CD14-positive monocyte (primary cell): ENCODE measurements around the gene NKAIN2. TPM values are rescaled to one million over a fixed set of nuclear protein-coding genes. Genes with fewer than 3 reads are reported as not detected.

Source experiments
- DNase-seq, 3 donors: peaks; one replicate each; pipeline ENCODE4 v3.0.0-alpha.2; 2011 to 2022
- H2AFZ ChIP-seq: 2 replicates; pipeline ENCODE4 v1.6.0; 2012; ENCODE audit warnings: mild to moderate bottlenecking, low read depth, low read length, inconsistent platforms; ENCODE audit not compliant: insufficient read depth, poor library complexity, severe bottlenecking
- H3K27ac ChIP-seq, 2 donors: 1 replicate in 1 of 2; 2 replicates in 1 of 2; pipeline ENCODE4 v1.5.1; 2012 to 2013; ENCODE audit warnings: low read length in 2 of 2, control low read depth in 1 of 2, inconsistent platforms in 1 of 2, low read depth in 1 of 2, mild to moderate bottlenecking in 1 of 2
- H3K27me3 ChIP-seq, 2 donors: one replicate each; pipeline versions ENCODE4 v1.6.0 to v1.6.1; 2011 to 2013; ENCODE audit warnings: low read length in 2 of 2; ENCODE audit not compliant: control insufficient read depth in 2 of 2, insufficient read depth in 2 of 2
- H3K36me3 ChIP-seq, 2 donors: replicated peaks in 1 of 2; 1 replicate in 1 of 2; 2 replicates in 1 of 2; pipeline versions ENCODE4 v1.5.1 to v1.6.1; 2012 to 2013; ENCODE audit warnings: low read length in 2 of 2, control low read depth in 1 of 2, inconsistent platforms in 1 of 2, mild to moderate bottlenecking in 1 of 2; ENCODE audit not compliant: insufficient read depth in 2 of 2, control insufficient read depth in 1 of 2
- H3K4me1 ChIP-seq, 2 donors: 1 replicate in 1 of 2; 2 replicates in 1 of 2; pipeline versions ENCODE4 v1.5.1 to v1.6.1; 2012 to 2013; ENCODE audit warnings: low read length in 2 of 2, control low read depth in 1 of 2, inconsistent platforms in 1 of 2, mild to moderate bottlenecking in 1 of 2, moderate library complexity in 1 of 2; ENCODE audit not compliant: insufficient read depth in 2 of 2, control insufficient read depth in 1 of 2
- H3K4me2 ChIP-seq: replicated peaks from 2 replicates; pipeline ENCODE3; 2012; ENCODE audit warnings: low read length, moderate library complexity, mild to moderate bottlenecking; ENCODE audit not compliant: poor library complexity, severe bottlenecking; ENCODE audit errors: extremely low read depth
- H3K4me3 ChIP-seq, 3 experiments: fragments of 200-600 bp in 1 of 3; sonication (generic) in 1 of 3; replicated peaks in 1 of 3; 1 replicate in 2 of 3; 2 replicates in 1 of 3; pipeline ENCODE4 v1.5.1; 2011 to 2013; ENCODE audit warnings: low read length in 3 of 3, mild to moderate bottlenecking in 3 of 3, control low read depth in 2 of 3, low read depth in 2 of 3, inconsistent platforms in 1 of 3, moderate library complexity in 1 of 3
- H3K79me2 ChIP-seq: 2 replicates; pipeline ENCODE4 v1.6.0; 2012; ENCODE audit warnings: mild to moderate bottlenecking, control low read depth, inconsistent platforms, low read length, moderate library complexity; ENCODE audit not compliant: insufficient read depth
- H3K9ac ChIP-seq: 2 replicates; pipeline ENCODE4 v1.6.0; 2017; ENCODE audit warnings: low read length, mild to moderate bottlenecking; ENCODE audit not compliant: insufficient read depth, poor library complexity, severe bottlenecking
- H3K9me3 ChIP-seq, 2 donors: replicated peaks in 1 of 2; 1 replicate in 1 of 2; 2 replicates in 1 of 2; pipeline versions ENCODE4 v1.5.1 to v1.6.1; 2012 to 2013; ENCODE audit warnings: low read length in 2 of 2, control low read depth in 1 of 2; ENCODE audit not compliant: control insufficient read depth in 1 of 2, insufficient read depth in 1 of 2
- H4K20me1 ChIP-seq: 2 replicates; pipeline ENCODE4 v1.6.0; 2012; ENCODE audit warnings: mild to moderate bottlenecking, low read length, control low read depth, moderate library complexity; ENCODE audit not compliant: insufficient read depth
- H3K27ac Mint-ChIP-seq, 7 donors: one replicate each; pipeline ENCODE4 v1.8.0; 2020; ENCODE audit warnings: mild to moderate bottlenecking in 7 of 7, mixed read lengths in 7 of 7, moderate library complexity in 6 of 7, inconsistent platforms in 2 of 7
- H3K27me3 Mint-ChIP-seq, 3 donors: one replicate each; pipeline ENCODE4 v1.8.0; 2021 to 2022; ENCODE audit warnings: low read depth in 3 of 3, mild to moderate bottlenecking in 3 of 3, mixed read lengths in 3 of 3, moderate library complexity in 3 of 3, inconsistent platforms in 1 of 3
- H3K36me3 Mint-ChIP-seq, 2 donors: one replicate each; pipeline ENCODE4 v1.8.0; 2020; ENCODE audit warnings: mixed read lengths in 2 of 2, inconsistent platforms in 1 of 2, mild to moderate bottlenecking in 1 of 2
- H3K4me1 Mint-ChIP-seq: one replicate; pipeline ENCODE4 v1.8.0; 2020; ENCODE audit warnings: mild to moderate bottlenecking, mixed read lengths
- H3K4me3 Mint-ChIP-seq, 2 donors: one replicate each; pipeline ENCODE4 v1.8.0; 2020; ENCODE audit warnings: mild to moderate bottlenecking in 2 of 2, mixed read lengths in 2 of 2, moderate library complexity in 1 of 2
- H3K9me3 Mint-ChIP-seq, 7 donors: one replicate each; pipeline ENCODE4 v1.8.0; 2020 to 2022; ENCODE audit warnings: mixed read lengths in 7 of 7, mild to moderate bottlenecking in 6 of 7, moderate library complexity in 6 of 7, inconsistent platforms in 2 of 7
- WGBS: methylation state at CpG from one replicate; pipeline ENCODE4 v1.1.5; 2013; ENCODE audit warnings: missing lambda C conversion rate; ENCODE audit not compliant: insufficient coverage; 5-methylcytosine and 5-hydroxymethylcytosine counted together
- intact Hi-C, 2 donors: fragments of 100-400 bp; cut with micrococcal nuclease; formaldehyde crosslinking; loops; one replicate each; pipeline versions ENCODE4 v1.15.0 to v1.15.1; 2023
- polyA plus RNA-seq, 3 donors: library from polyadenylated mRNA; depleted of rRNA in 1 of 3; unstranded in 2 of 3; stranded (reverse) in 1 of 3; fragments of 300-500 nt in 2 of 3; fragments of >200 nt in 1 of 3; fragmentation: Illumina TruSeq in 2 of 3; gene quantifications; 1 replicate in 2 of 3; 2 replicates in 1 of 3; pipeline ENCODE4 v1.2.3, GENCODE V29; 2012 to 2021
- TF ChIP-seq, protein P1 (sequence below): fragments of 200-600 bp; IDR thresholded peaks from one replicate; pipeline ENCODE4 v1.8.0; 2022; ENCODE audit warnings: antibody characterized with exemption, mild to moderate bottlenecking

Gene NKAIN2
- polyA plus RNA-seq, 3 donors: not detected

- Mint-ChIP-seq H3K27me3 (peaks cover 0 to 2% (median 0%) of the 10 kb centered on the region in 3 donors), H3K4me3 (no peak overlapping the region), H3K9me3 (peaks cover 0 to 6% (median 2%) of the 10 kb centered on the region in 7 donors), H3K36me3 (no peaks in the 10 kb centered on the region), H3K27ac (no peak overlapping the region), H3K4me1 (no peaks in the 10 kb centered on the region)
- WGBS: 80% methylated on average over 1 of the region's 1 CpG
- no peak overlapping the region for H3K4me3 ChIP-seq
- no peak overlapping the region for H3K4me2 ChIP-seq
- no peak overlapping the region for H2AFZ ChIP-seq
- H3K79me2 ChIP-seq: no peaks in the 10 kb centered on the region
- intact Hi-C loops: no loop called here
- no peak for DNase-seq
- TF ChIP-seq, protein P1, sequence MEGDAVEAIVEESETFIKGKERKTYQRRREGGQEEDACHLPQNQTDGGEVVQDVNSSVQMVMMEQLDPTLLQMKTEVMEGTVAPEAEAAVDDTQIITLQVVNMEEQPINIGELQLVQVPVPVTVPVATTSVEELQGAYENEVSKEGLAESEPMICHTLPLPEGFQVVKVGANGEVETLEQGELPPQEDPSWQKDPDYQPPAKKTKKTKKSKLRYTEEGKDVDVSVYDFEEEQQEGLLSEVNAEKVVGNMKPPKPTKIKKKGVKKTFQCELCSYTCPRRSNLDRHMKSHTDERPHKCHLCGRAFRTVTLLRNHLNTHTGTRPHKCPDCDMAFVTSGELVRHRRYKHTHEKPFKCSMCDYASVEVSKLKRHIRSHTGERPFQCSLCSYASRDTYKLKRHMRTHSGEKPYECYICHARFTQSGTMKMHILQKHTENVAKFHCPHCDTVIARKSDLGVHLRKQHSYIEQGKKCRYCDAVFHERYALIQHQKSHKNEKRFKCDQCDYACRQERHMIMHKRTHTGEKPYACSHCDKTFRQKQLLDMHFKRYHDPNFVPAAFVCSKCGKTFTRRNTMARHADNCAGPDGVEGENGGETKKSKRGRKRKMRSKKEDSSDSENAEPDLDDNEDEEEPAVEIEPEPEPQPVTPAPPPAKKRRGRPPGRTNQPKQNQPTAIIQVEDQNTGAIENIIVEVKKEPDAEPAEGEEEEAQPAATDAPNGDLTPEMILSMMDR: no peak
- no peak overlapping the region for H3K9ac ChIP-seq
- H4K20me1 ChIP-seq: no peaks in the 10 kb centered on the region
- H3K36me3 ChIP-seq: no peaks in the 10 kb centered on the region
- H3K9me3 ChIP-seq: no peaks in the 10 kb centered on the region
- no peaks in the 10 kb centered on the region for H3K27me3 ChIP-seq
- no peak overlapping the region for H3K27ac ChIP-seq
- H3K4me1 ChIP-seq: no peaks in the 10 kb centered on the region
Measured at GRCh38 chr6:123895346-123895745, 91.7 kb downstream of the NKAIN2 start.

DNA sequence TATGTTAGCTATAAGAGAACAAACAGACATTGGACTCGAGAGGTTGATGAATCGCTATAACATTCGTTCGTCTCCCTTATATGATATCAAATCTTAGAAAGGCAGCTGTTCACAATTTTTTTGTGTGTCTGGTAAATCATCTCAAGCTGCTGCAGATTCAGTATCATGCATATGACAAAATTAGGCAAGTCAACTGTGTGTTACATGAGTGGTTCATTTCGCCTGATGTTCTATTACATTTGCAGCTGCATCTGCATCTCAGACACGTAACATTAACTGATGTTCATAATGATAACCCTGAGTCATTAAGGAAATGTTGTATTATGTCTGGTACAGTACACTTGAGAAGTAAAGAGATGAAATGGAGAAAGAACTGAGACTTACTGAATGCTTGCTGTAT, 92.1 kb downstream of the NKAIN2 start:
- H3K4me2 ChIP-seq: no peak overlapping the region
- no peaks in the 10 kb centered on the region for H3K27me3 ChIP-seq
- TF ChIP-seq, protein P1: no peak
- Mint-ChIP-seq H3K27ac (no peak overlapping the region), H3K4me1 (no peaks in the 10 kb centered on the region), H3K27me3 (peaks cover 0 to 2% (median 0%) of the 10 kb centered on the region in 3 donors), H3K4me3 (no peak overlapping the region), H3K9me3 (peaks cover 0 to 6% (median 2%) of the 10 kb centered on the region in 7 donors), H3K36me3 (no peaks in the 10 kb centered on the region)
- no peak overlapping the region for H3K4me3 ChIP-seq
- no peaks in the 10 kb centered on the region for H3K4me1 ChIP-seq
- no peaks in the 10 kb centered on the region for H3K9me3 ChIP-seq
- WGBS: 91% methylated on average over 6 of the region's 6 CpGs
- no peaks in the 10 kb centered on the region for H4K20me1 ChIP-seq
- no peak overlapping the region for H2AFZ ChIP-seq
- no peak overlapping the region for H3K27ac ChIP-seq
- DNase-seq: no peak
- no peaks in the 10 kb centered on the region for H3K36me3 ChIP-seq
- intact Hi-C loops: no loop called here
- H3K79me2 ChIP-seq: no peaks in the 10 kb centered on the region
- H3K9ac ChIP-seq: no peak overlapping the region
